ENCODE measurements around the gene ZMYM4.

GRCh38 chr1:35279555-35279904, 11.0 kb downstream of the ZMYM4 start:
- TF ChIP-seq EZH2 (IDR thresholded peaks at IDR 0.05; ENCODE audit: low read length) = no peak
- TF ChIP-seq, protein P1, sequence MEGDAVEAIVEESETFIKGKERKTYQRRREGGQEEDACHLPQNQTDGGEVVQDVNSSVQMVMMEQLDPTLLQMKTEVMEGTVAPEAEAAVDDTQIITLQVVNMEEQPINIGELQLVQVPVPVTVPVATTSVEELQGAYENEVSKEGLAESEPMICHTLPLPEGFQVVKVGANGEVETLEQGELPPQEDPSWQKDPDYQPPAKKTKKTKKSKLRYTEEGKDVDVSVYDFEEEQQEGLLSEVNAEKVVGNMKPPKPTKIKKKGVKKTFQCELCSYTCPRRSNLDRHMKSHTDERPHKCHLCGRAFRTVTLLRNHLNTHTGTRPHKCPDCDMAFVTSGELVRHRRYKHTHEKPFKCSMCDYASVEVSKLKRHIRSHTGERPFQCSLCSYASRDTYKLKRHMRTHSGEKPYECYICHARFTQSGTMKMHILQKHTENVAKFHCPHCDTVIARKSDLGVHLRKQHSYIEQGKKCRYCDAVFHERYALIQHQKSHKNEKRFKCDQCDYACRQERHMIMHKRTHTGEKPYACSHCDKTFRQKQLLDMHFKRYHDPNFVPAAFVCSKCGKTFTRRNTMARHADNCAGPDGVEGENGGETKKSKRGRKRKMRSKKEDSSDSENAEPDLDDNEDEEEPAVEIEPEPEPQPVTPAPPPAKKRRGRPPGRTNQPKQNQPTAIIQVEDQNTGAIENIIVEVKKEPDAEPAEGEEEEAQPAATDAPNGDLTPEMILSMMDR (optimal IDR thresholded peaks at IDR 0.05 in 1 of 3, IDR thresholded peaks at IDR 0.05 in 1 of 3, conservative IDR thresholded peaks at IDR 0.05 in 1 of 3; ENCODE audit: extremely low read depth in 1 of 3, insufficient read depth in 2 of 3, low read length in 3 of 3) = no peak
